ENCODE data around the gene D2HGDH. TPM values are rescaled to one million over a fixed set of nuclear protein-coding genes. Genes with fewer than 3 reads are reported as not detected.

The D2HGDH gene
- total and polyA plus RNA-seq, 2 of the 13 experiments (the other 11 are each of a cell fraction or from before 2014, with no cell fraction given), result 19.2 to 20.3 TPM

DNA sequence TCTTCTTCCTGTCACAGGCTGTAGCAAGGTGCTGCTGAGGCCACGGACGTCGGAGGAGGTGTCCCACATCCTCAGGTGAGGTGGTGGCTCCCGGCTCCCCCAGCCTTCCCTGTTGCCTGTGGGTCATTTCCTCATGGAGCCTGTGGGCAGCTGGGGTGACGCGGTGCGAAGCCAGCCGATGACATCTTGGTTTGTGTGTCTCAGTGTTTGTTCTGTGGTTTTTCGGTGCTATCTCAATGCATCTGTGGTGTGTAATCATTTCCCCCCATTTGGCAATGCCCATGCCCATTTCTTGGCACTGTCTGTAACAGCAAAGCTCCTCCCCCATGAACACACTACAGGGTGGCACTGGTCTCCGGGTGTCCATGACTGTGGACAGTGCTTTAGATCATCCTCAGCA is 6.6 kb downstream of the D2HGDH start:
- Histone ChIP-seq H3K36me3 (replicated peaks in 1 of 2; ENCODE audit: control insufficient read depth in 1 of 2, insufficient read depth in 2 of 2, low read length in 2 of 2) (peaks cover 10 to 25% of the 10 kb centered on the region in 2 experiments; a peak in 4 of 5 replicates), H2AFZ (ENCODE audit: low read length) (no peak overlapping the region), H3K4me3 (replicated peaks in 1 of 3; ENCODE audit: insufficient read depth in 1 of 3, low read depth in 2 of 3, low read length in 3 of 3) (no peak overlapping the region), H3K79me2 (ENCODE audit: insufficient read depth, low read length) (no peaks in the 10 kb centered on the region), H3K9me3 (ENCODE audit: low read length) (no peaks in the 10 kb centered on the region), H3K27ac (ENCODE audit: extremely low read length, insufficient read depth, low read length) (no peak overlapping the region), H3K4me1 (ENCODE audit: insufficient read depth, low read length) (peaks cover 38% of the 10 kb centered on the region), H3K4me2 (ENCODE audit: low read depth, low read length) (no peak overlapping the region), H3K27me3 (ENCODE audit: control insufficient read depth in 1 of 2, insufficient read depth in 2 of 2, low read length in 2 of 2) (no peaks in the 10 kb centered on the region; a peak in 1 of 5 replicates), H4K20me1 (ENCODE audit: insufficient read depth, low read length) (no peaks in the 10 kb centered on the region), H3K9ac (ENCODE audit: insufficient read depth, low read depth, low read length) (no peak overlapping the region)
- 90% methylated on average over 9 of the region's 10 CpGs for WGBS (ENCODE audit: low lambda C conversion rate)
- BruUV-seq (replicated peaks), result no TSS peak
- TF ChIP-seq HIC2 (CRISPR knock-in tag; IDR thresholded peaks at IDR 0.05; ENCODE audit: low read depth) (0 out of 2 replicates have a peak, but pooled peaks have one; percentile 28), CHCHD3 (CRISPR knock-in tag; IDR thresholded peaks at IDR 0.05) (0 out of 2 replicates have a peak, but pooled peaks have one; percentile 49), HNF4A (CRISPR knock-in tag; IDR thresholded peaks at IDR 0.05) (no peak), CBFB (CRISPR knock-in tag; IDR thresholded peaks at IDR 0.05) (0 out of 2 replicates have a peak, but pooled peaks have one; percentile 12), ZBTB38 (CRISPR knock-in tag; IDR thresholded peaks at IDR 0.05) (0 out of 2 replicates have a peak, but pooled peaks have one; percentile 17)
- TF ChIP-seq, protein P1, sequence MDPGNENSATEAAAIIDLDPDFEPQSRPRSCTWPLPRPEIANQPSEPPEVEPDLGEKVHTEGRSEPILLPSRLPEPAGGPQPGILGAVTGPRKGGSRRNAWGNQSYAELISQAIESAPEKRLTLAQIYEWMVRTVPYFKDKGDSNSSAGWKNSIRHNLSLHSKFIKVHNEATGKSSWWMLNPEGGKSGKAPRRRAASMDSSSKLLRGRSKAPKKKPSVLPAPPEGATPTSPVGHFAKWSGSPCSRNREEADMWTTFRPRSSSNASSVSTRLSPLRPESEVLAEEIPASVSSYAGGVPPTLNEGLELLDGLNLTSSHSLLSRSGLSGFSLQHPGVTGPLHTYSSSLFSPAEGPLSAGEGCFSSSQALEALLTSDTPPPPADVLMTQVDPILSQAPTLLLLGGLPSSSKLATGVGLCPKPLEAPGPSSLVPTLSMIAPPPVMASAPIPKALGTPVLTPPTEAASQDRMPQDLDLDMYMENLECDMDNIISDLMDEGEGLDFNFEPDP (CRISPR knock-in tag; conservative IDR thresholded peaks at IDR 0.05), result 0 out of 2 replicates have a peak, but pooled peaks have one; percentile 1
- in situ Hi-C loops (cut with HindIII; ENCODE audit: extremely low pct_ligation_motif_present, low pct_unique_long_range_greater_than_20kb), result no loop called here
- CTCF ChIA-PET (ENCODE audit: low intra/inter-chr PET ratio, low total read pairs), result no interaction called here
- POLR2A ChIA-PET, result interaction anchor here (1.2 to 2.2 kb wide), 4 partner anchors 23 to 39 kb away, joined by 3 to 20 read pairs (median 6); partner anchors contain the start of gene ING5
- DNase-seq (ENCODE audit: low spot score) (no peak), ATAC-seq (no peak), FAIRE-seq (no peak)
- intact Hi-C loops (cut with micrococcal nuclease; ENCODE audit: unreplicated experiment), result no loop called here

All from HepG2 (cell line).